Measurements from ENCODE around the gene LRRFIP1. TPM values are rescaled to one million over a fixed set of nuclear protein-coding genes. Genes with fewer than 3 reads are reported as not detected.

The LRRFIP1 gene
- total RNA-seq, 1 experiment from 2014 or later: 73.3 TPM

Other genes with a start within 250 kb of the LRRFIP1 start
- 2.5 and 4.8 TPM in 2 replicates for gene COL6A3, start 213.4 kb upstream of the LRRFIP1 start, total RNA-seq (2014; rRNA removed; shearing (Covaris generic))
- gene MLPH, start 140.3 kb upstream of the LRRFIP1 start, total RNA-seq (2014; rRNA removed; shearing (Covaris generic)): 12.9 and 17.7 TPM in 2 replicates
- not detected in 2 replicates for gene PRLH, start 61.0 kb upstream of the LRRFIP1 start, total RNA-seq (2014; rRNA removed; shearing (Covaris generic))
- gene RAB17, start 36.9 kb upstream of the LRRFIP1 start, total RNA-seq (2014; rRNA removed; shearing (Covaris generic)): 1.6 and 4.1 TPM in 2 replicates
- 0.45 TPM in 1 of 2 replicates, not detected in the other for gene RBM44, start 171.2 kb downstream of the LRRFIP1 start, total RNA-seq (2014; rRNA removed; shearing (Covaris generic))
- 32.4 and 35.2 TPM in 2 replicates for gene RAMP1, start 232.0 kb downstream of the LRRFIP1 start, total RNA-seq (2014; rRNA removed; shearing (Covaris generic))